CD4-positive, alpha-beta memory T cell (primary cell): ENCODE results near the gene FBN3. TPM values are rescaled to one million over a fixed set of nuclear protein-coding genes. Genes with fewer than 3 reads are reported as not detected.

Source experiments
- CTCF ChIA-PET: fragments of 350-600 bp; sonication (Branson Sonifier 250); formaldehyde crosslinking; loops from one replicate; lab custom pipeline; 2021; ENCODE audit warnings: inconsistent platforms; ENCODE audit not compliant: partially characterized antibody; lab: Charles Lee
- POLR2A ChIA-PET: fragments of 350-600 bp; sonication (Branson Sonifier 250); formaldehyde crosslinking; loops from one replicate; lab custom pipeline; 2021; ENCODE audit not compliant: partially characterized antibody; lab: Charles Lee
- DNase-seq, 5 donors: peaks; one replicate each; pipeline versions ENCODE4 v3.0.0 to v3.0.0-alpha.2; 2020 to 2022; ENCODE audit warnings: mixed read lengths in 1 of 5
- H3K27ac ChIP-seq: one replicate; pipeline ENCODE4 v1.7.0; 2013; ENCODE audit warnings: low read depth, low read length
- H3K27me3 ChIP-seq: 2 replicates; pipeline ENCODE4 v1.7.0; 2013; ENCODE audit warnings: mild to moderate bottlenecking, low read length, moderate library complexity; ENCODE audit not compliant: insufficient read depth
- H3K36me3 ChIP-seq: 2 replicates; pipeline ENCODE4 v1.7.0; 2013; ENCODE audit warnings: mild to moderate bottlenecking, low read length, moderate library complexity; ENCODE audit not compliant: insufficient read depth
- H3K4me1 ChIP-seq: 2 replicates; pipeline ENCODE4 v1.7.0; 2013; ENCODE audit warnings: mild to moderate bottlenecking, low read length, moderate library complexity; ENCODE audit not compliant: insufficient read depth
- H3K4me3 ChIP-seq, 2 donors: one replicate each; pipeline ENCODE4 v1.7.0; 2013; ENCODE audit warnings: low read length in 2 of 2, mild to moderate bottlenecking in 1 of 2
- H3K9me3 ChIP-seq, 2 donors: one replicate each; pipeline ENCODE4 v1.7.0; 2013; ENCODE audit warnings: low read length in 2 of 2, control low read depth in 1 of 2; ENCODE audit not compliant: control insufficient read depth in 1 of 2
- H3K27ac Mint-ChIP-seq, 7 donors: one replicate each; pipeline ENCODE4 v1.8.0; 2020 to 2021; ENCODE audit warnings: mixed read lengths in 7 of 7, mild to moderate bottlenecking in 6 of 7, inconsistent platforms in 3 of 7, moderate library complexity in 3 of 7
- H3K27me3 Mint-ChIP-seq, 2 donors: one replicate each; pipeline ENCODE4 v1.8.0; 2020 to 2021; ENCODE audit warnings: mixed read lengths in 2 of 2
- H3K36me3 Mint-ChIP-seq, 2 donors: one replicate each; pipeline ENCODE4 v1.8.0; 2020 to 2021; ENCODE audit warnings: mixed read lengths in 2 of 2, inconsistent platforms in 1 of 2, mild to moderate bottlenecking in 1 of 2
- H3K4me1 Mint-ChIP-seq, 4 donors: one replicate each; pipeline ENCODE4 v1.8.0; 2020 to 2021; ENCODE audit warnings: mixed read lengths in 4 of 4, mild to moderate bottlenecking in 1 of 4
- H3K4me3 Mint-ChIP-seq, 8 donors: one replicate each; pipeline ENCODE4 v1.8.0; 2020 to 2021; ENCODE audit warnings: mixed read lengths in 8 of 8, mild to moderate bottlenecking in 7 of 8, moderate library complexity in 6 of 8, inconsistent platforms in 3 of 8
- H3K9me3 Mint-ChIP-seq, 8 donors: one replicate each; pipeline ENCODE4 v1.8.0; 2020 to 2021; ENCODE audit warnings: mixed read lengths in 8 of 8, mild to moderate bottlenecking in 5 of 8, inconsistent platforms in 3 of 8, moderate library complexity in 1 of 8
- intact Hi-C: fragments of 100-400 bp; cut with micrococcal nuclease; formaldehyde crosslinking; loops from one replicate; pipeline ENCODE4 v1.15.1; 2023
- polyA plus RNA-seq, 2 donors: library from polyadenylated mRNA; unstranded; fragments of 300-500 nt; fragmentation: Illumina TruSeq; gene quantifications; one replicate each; pipeline ENCODE4 v1.2.3, GENCODE V29; 2021
- total RNA-seq, 2 experiments: library from RNA; stranded (reverse); gene quantifications; one replicate each; pipeline ENCODE4 v1.2.3, GENCODE V29; 2021

The FBN3 gene
- total and polyA plus RNA-seq, 4 experiments from 2014 or later, result not detected

- H3K9me3 Mint-ChIP-seq, result no peaks in the 10 kb centered on the region
- no peak for DNase-seq
- H3K27ac Mint-ChIP-seq, result no peak overlapping the region
These were observed 69.4 kb downstream of the FBN3 start for GRCh38 chr19:8079988-8080387.

DNA sequence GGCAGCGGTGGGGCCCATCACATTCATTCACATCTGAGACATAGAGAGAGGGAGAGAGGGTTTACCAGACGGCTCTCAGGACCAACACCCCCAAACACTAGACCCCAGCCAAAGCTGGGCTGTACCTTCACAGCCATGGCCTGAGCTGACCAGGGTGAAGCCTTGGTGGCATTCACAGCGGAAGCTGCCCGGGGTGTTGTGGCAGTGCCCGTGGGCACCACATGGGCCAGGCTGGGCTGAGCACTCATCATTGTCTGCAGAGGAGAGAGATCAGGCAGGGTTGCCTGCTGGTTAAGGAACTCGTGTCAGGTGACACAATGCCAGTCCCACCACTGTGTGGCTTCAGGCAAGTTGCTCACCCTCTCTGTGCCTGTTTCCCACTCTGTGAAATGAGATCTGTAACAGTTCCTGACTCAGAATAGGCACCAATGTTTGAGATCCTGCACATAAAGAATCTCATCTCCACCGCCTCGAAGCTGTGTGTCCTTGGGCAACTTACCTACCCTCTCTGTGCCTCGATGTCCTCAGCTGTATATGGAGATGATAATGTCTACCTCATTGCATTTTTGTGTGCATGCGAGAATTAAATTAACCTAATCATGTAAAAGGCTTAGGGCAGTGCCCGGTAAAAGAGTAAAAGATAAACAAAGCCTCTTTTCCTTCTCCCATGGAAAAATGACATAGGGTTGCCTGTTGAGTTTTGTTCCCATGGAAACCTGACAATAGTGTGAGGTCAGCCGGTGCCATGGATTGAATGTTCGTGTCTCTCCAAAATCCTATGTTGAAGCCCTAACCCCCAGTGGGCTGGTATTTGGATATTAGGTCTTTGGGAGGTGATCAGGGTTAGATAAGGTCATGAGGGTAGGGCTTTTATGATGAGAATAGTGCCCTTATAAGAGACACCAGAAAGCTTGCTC lies 74.0 kb downstream of the FBN3 start:
- DNase-seq, result no peak
- H3K27me3 ChIP-seq, result no peaks in the 10 kb centered on the region
- intact Hi-C loops, result no loop called here
- H3K4me3 ChIP-seq, result no peak overlapping the region
- Mint-ChIP-seq H3K36me3 (no peaks in the 10 kb centered on the region), H3K9me3 (peaks cover 4 to 13% (median 8%) of the 10 kb centered on the region in 8 donors), H3K4me3 (no peak overlapping the region), H3K4me1 (no peaks in the 10 kb centered on the region), H3K27ac (peak overlapping the region in 1 of 7 donors; percentile 29), H3K27me3 (peaks cover 1 to 3% of the 10 kb centered on the region in 2 donors)
- no peaks in the 10 kb centered on the region for H3K9me3 ChIP-seq
- H3K36me3 ChIP-seq, result no peaks in the 10 kb centered on the region
- no peaks in the 10 kb centered on the region for H3K4me1 ChIP-seq
- H3K27ac ChIP-seq, result no peak overlapping the region
- ChIA-PET CTCF (no interaction called here), POLR2A (no interaction called here)

More at GRCh38 chr19:8079988-8080387, 69.4 kb downstream of the FBN3 start:
- ChIA-PET CTCF (no interaction called here), POLR2A (no interaction called here)
- Histone ChIP-seq H3K27me3 (no peaks in the 10 kb centered on the region), H3K27ac (no peak overlapping the region), H3K4me1 (no peaks in the 10 kb centered on the region), H3K9me3 (no peaks in the 10 kb centered on the region), H3K36me3 (no peaks in the 10 kb centered on the region), H3K4me3 (no peak overlapping the region)
- intact Hi-C loops, result no loop called here
- H3K36me3 Mint-ChIP-seq, result no peaks in the 10 kb centered on the region
- no peaks in the 10 kb centered on the region for H3K4me1 Mint-ChIP-seq
- H3K4me3 Mint-ChIP-seq, result no peak overlapping the region
- peaks cover 4 to 5% of the 10 kb centered on the region in 2 donors for H3K27me3 Mint-ChIP-seq

- Mint-ChIP-seq H3K4me1 (no peaks in the 10 kb centered on the region), H3K36me3 (peaks cover 0 to 4% of the 10 kb centered on the region in 2 donors), H3K4me3 (no peak overlapping the region), H3K27me3 (peaks cover 3 to 4% of the 10 kb centered on the region in 2 donors), H3K27ac (no peak overlapping the region), H3K9me3 (peaks cover 5 to 21% (median 16%) of the 10 kb centered on the region in 8 donors)
- CTCF ChIA-PET, result interaction anchor here (0.6 kb wide), 1 partner anchor 163 kb away, joined by 3 read pairs; no protein-coding TSS in a partner anchor
- Histone ChIP-seq H3K9me3 (peaks cover 0 to 6% of the 10 kb centered on the region in 2 donors), H3K4me1 (no peaks in the 10 kb centered on the region), H3K4me3 (no peak overlapping the region), H3K27ac (no peak overlapping the region), H3K27me3 (no peaks in the 10 kb centered on the region), H3K36me3 (no peaks in the 10 kb centered on the region)
- POLR2A ChIA-PET, result no interaction called here
- intact Hi-C loops, result no loop called here
- DNase-seq, result no peak
These were observed 74.9 kb downstream of the FBN3 start for GRCh38 chr19:8074501-8074900.

DNA sequence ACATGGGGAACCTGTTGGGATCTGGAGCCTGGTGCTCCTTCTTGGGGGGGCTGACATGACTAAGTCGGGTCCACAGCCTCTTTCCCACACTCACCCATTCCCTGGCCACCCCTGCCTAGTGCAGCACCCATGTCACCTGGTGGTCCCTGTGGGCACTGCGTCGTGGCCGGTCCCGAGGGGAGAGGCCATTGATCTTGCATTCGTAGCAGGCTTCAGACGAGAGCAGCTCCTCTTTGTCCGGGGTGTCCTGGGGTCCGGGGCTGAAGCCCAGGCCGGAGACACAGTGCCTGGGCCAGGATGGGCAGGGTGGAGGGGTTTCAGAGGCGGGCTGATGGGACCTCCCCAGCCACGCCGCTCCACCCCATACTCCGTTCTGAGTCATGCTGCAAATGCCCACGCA lies 77.5 kb downstream of the FBN3 start:
- Histone ChIP-seq H3K4me3 (no peak overlapping the region), H3K27ac (no peak overlapping the region), H3K36me3 (no peaks in the 10 kb centered on the region), H3K4me1 (no peaks in the 10 kb centered on the region), H3K27me3 (no peaks in the 10 kb centered on the region), H3K9me3 (peaks cover 0 to 15% of the 10 kb centered on the region in 2 donors)
- no peaks in the 10 kb centered on the region for H3K4me1 Mint-ChIP-seq
- DNase-seq, result no peak
- intact Hi-C loops, result no loop called here
- POLR2A ChIA-PET, result no interaction called here
- peaks cover 2 to 7% of the 10 kb centered on the region in 2 donors for H3K36me3 Mint-ChIP-seq
- no peak overlapping the region for H3K27ac Mint-ChIP-seq
- H3K4me3 Mint-ChIP-seq, result no peak overlapping the region
- H3K9me3 Mint-ChIP-seq, result peaks cover 5 to 34% (median 26%) of the 10 kb centered on the region in 8 donors
- H3K27me3 Mint-ChIP-seq, result peaks cover 0 to 2% of the 10 kb centered on the region in 2 donors
- CTCF ChIA-PET, result no interaction called here

DNA sequence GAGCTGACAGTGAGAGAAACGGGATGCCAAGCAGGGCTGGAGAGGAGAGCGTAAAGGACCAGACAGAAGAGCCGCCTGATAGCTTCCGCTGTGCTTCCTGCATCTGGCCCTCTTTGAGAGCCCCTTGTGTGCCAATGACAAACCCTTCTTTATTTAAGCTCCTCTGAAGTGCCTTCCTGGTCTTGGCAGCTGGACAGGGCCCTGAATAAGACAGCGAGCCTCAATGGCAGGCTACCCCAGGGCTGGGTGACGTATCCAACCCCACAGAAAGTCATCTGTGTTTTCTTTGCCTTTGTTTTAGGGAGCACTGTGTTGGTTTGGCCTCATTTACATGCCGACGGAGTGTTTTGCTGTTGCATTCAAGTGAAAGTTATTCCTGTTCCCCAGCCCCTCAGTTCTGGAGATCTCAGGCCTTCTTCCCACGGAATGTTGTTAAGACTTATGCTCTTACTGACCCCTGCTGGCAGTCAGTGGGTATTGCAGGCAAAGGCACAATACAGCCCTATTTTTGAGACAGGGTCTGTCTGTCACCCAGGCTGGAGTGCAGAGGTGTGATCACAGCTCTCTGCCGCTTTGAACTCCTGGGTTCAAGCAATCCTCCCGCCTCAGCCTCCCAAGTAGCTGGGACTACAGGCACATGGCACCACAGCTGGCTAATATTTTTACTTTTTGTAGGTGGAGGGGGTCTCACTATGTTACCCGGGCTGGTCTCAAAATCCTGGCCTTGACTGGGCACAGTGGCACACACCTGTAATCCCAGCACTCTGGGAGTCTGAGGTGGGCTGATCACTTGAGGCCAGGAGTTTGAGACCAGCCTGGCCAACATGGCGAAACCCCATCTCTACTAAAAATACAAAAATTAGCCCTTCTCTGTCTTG lies 80.1 kb downstream of the FBN3 start:
- no peak for DNase-seq
- H3K4me1 ChIP-seq, result no peaks in the 10 kb centered on the region
- no peak overlapping the region for H3K27ac ChIP-seq
- peaks cover 2 to 7% of the 10 kb centered on the region in 2 donors for H3K36me3 Mint-ChIP-seq
- H3K4me3 ChIP-seq, result no peak overlapping the region
- H3K36me3 ChIP-seq, result no peaks in the 10 kb centered on the region
- no peaks in the 10 kb centered on the region for H3K4me1 Mint-ChIP-seq
- H3K9me3 ChIP-seq, result peaks cover 0 to 15% of the 10 kb centered on the region in 2 donors
- CTCF ChIA-PET, result interaction anchor here (1.3 kb wide), 1 partner anchor 10 kb away, joined by 4 read pairs; no protein-coding TSS in a partner anchor
- H3K4me3 Mint-ChIP-seq, result no peak overlapping the region
- H3K27ac Mint-ChIP-seq, result no peak overlapping the region
- H3K27me3 Mint-ChIP-seq, result peaks cover 0 to 2% of the 10 kb centered on the region in 2 donors
- H3K27me3 ChIP-seq, result no peaks in the 10 kb centered on the region
- intact Hi-C loops, result no loop called here
- peaks cover 3 to 34% (median 23%) of the 10 kb centered on the region in 8 donors for H3K9me3 Mint-ChIP-seq
- POLR2A ChIA-PET, result no interaction called here

- peaks cover 2 to 7% of the 10 kb centered on the region in 2 donors for H3K36me3 Mint-ChIP-seq
- H3K27ac ChIP-seq, result no peak overlapping the region
- no peaks in the 10 kb centered on the region for H3K27me3 ChIP-seq
- H3K27ac Mint-ChIP-seq, result no peak overlapping the region
- DNase-seq, result no peak
- H3K4me1 Mint-ChIP-seq, result no peaks in the 10 kb centered on the region
- H3K4me3 Mint-ChIP-seq, result no peak overlapping the region
- POLR2A ChIA-PET, result no interaction called here
- no peak overlapping the region for H3K4me3 ChIP-seq
- no peaks in the 10 kb centered on the region for H3K36me3 ChIP-seq
- peaks cover 0 to 15% of the 10 kb centered on the region in 2 donors for H3K9me3 ChIP-seq
- H3K9me3 Mint-ChIP-seq, result peaks cover 0 to 24% (median 20%) of the 10 kb centered on the region in 8 donors
- CTCF ChIA-PET, result interaction anchor here (0.6 kb wide), 1 partner anchor 123 kb away, joined by 3 read pairs; no protein-coding TSS in a partner anchor
- no peaks in the 10 kb centered on the region for H3K4me1 ChIP-seq
- peaks cover 0 to 2% of the 10 kb centered on the region in 2 donors for H3K27me3 Mint-ChIP-seq
- intact Hi-C loops, result no loop called here
These were observed 83.5 kb downstream of the FBN3 start for GRCh38 chr19:8065875-8066261.
